HTERT RPE-1 (cell line): ENCODE measurements around the gene RUNDC3A.
"Not testable (repeated sequence)": the region's sequence is repeated elsewhere in the genome, so short reads cannot be mapped to it uniquely, and the experiment has no call there.

Experiments
- in situ Hi-C: fragments of 300-500 bp; cut with MboI; formaldehyde crosslinking; loops from 4 replicates; pipeline ENCODE4 v1.14.3; 2020; ENCODE audit warnings: low sequenced_read_pairs

RUNDC3A gene

DNA sequence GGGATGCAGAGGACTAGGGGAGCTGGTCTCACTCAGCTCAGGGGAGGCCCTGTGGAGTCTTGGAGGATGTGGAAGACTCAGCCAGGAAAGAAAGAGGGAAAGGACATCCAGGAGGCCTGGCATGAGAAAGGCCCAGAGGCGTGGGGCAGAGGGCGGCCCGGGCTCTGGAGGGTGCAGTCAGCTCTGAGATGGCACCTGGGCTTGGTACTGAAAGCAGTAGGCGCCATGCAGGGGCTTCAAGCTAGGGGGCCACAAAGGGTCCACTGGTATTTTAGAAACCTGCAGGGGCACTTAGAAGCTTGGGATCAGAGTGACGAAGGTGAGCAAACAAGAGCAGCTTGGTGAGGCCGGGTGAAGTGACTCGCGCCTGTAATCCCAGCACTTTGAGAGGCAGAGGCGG, 49.7 kb downstream of the RUNDC3A start:
- in situ Hi-C loops, result no loop called here

DNA sequence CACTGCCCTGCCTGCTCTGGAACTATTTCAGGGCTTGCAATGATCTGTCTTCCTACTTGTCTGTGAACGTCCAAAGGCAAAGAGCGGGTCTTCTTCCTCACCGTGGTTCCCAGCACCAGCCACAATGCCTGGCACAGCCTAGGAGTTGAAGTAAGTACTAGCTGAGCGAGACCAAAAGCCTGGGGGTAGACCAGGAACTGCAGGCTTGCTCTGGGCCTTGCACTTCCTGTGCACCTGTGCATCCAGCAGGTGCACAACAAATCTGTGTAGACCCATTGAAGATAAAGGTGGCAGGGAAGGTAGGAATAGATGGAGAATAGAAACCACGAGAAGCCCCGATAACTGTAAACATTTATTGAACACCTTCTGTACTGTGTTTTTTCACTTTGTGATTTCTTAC, 50.6 kb downstream of the RUNDC3A start:
- in situ Hi-C loops, result no loop called here

DNA sequence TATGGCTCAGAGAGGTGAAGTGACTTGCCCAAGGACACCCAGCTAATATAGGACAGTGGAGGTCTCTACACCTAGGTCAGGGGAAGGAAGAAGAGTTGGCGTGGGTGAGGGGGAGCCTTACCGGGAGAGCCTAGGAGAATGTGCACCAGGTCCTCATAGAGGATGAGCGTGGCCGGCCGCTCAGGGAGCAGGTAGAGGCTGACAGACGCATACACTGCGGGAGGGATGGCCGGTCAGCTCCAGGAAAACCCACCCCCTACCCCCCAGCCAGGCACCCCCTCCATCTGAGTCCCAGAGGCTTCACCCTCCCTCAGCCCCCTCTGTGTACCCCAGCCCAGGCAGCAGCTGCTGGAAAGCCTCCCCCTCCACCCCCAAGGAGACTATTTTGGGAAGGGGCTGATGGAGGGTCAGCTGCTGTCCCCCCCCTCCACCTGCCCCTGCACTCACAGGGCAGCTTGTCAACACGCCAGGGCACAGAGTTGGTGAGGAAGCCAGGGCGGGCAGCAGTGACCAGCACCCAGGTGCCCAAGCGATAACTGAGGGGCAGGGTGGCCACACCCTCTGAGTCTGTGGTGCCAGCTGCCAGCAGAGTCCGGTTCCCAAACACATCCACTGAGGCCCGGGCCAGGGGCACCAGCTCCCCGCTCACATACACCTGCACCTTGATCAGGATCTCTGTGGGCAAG, 51.2 kb downstream of the RUNDC3A start:
- in situ Hi-C loops, result no loop called here

DNA sequence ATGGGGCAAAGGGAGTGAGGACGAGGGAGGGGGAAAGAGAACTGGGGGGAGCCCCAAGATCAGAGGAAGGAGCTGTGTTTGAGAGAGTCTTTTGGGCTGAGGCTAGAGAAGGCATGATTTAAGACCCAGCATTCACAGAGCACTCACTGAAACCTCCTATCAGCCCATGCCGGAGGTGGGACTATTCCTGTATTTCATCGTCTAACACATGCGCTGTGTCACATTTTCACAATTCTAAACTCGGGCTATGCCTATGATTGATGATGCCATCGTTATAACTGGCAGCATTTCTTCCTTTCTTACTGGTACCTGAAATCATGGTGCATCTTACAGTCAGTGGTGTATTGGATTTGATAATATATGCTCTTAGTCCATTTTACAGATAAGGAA, 51.7 kb downstream of the RUNDC3A start:
- in situ Hi-C loops, result no loop called here

DNA sequence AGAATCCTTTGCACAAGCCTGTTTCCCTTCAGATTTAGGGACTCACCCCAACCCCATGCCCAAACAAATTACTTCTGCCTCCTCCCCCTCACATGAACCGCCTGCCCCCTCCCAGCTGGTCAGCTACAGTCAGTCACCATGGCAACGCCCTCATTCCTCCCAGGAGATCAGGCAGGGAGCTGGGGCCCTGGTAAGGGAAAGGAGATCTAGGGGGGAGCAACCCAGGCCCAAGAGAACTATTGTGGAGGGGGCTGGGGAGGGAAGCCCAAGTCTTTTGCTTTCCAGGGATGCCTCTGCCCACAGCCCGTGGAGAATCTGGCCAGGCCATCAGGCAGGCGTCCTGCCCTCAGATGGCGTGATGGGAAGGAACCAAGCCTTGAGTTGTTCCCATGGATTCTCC, 52.4 kb downstream of the RUNDC3A start:
- in situ Hi-C loops, result no loop called here

DNA sequence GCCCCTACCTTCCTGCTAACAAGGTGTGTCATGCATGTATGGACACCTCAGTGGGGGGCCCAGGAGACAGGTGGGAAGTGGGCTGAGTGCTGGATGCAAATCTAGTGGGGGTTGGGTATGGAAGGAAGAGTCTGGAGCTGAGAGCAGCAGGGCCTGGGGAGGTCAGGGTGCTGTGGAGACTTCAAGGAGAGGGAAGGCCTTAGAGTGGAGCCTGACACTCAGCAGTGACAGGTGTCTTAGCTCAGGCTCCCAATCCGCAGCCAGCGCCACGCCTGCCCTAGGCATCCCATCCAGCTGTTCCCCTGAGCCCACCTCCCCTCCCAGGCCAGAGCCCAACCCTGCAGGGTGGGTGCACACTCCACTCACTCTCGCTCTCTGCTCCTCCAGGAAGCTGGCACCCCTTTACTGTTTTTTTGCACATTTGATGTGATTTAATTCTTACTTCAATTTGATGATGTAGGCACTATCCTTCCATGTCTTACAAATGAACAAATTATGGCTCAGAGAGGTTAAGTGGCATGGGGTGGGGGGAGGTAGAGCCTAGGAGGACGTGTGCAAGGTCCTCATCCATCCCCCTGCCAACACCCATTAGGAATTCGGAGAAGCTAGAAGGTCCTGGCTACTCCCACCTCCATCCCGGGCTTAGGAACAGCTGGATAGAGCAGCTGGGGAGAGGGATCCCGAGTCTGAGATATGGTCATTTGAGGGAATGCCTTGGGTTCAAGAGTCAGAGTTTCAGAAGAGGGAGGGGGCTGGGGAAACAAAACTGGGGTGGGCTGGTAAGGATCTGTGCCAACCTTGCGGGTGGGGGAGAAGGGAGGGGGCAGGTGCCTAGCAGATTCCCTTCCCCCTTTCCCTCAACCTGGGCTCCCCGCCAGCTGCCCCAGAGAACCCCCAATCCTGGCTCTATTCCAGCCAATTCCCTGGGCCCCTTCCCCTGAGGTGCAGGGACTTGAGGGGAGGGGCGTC, 53.2 kb downstream of the RUNDC3A start:
- in situ Hi-C loops, result no loop called here

DNA sequence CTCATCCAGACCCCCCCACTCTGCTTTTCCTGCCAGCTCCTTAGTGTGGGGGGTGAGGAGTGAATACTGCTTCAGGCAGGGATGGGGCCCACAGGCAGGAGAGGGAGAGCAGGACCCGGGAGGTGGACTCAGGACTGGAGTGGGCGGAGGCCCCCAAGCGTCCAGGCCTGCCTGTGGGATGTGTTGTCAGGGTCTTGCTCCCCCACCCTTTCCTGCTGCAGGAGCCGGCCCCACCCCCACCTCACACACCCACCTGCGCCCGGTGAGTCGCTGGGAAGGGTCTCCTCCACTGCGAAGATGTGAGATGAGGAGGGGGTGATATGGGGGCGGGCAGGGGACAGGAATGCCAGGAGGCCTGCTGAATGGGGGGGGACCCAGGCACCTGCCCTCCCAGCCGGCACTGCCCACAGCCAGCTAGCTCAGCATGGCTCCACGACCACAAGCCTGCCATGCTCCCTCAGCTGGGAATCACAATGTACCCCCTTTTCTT, 54.1 kb downstream of the RUNDC3A start:
- in situ Hi-C loops, result no loop called here

DNA sequence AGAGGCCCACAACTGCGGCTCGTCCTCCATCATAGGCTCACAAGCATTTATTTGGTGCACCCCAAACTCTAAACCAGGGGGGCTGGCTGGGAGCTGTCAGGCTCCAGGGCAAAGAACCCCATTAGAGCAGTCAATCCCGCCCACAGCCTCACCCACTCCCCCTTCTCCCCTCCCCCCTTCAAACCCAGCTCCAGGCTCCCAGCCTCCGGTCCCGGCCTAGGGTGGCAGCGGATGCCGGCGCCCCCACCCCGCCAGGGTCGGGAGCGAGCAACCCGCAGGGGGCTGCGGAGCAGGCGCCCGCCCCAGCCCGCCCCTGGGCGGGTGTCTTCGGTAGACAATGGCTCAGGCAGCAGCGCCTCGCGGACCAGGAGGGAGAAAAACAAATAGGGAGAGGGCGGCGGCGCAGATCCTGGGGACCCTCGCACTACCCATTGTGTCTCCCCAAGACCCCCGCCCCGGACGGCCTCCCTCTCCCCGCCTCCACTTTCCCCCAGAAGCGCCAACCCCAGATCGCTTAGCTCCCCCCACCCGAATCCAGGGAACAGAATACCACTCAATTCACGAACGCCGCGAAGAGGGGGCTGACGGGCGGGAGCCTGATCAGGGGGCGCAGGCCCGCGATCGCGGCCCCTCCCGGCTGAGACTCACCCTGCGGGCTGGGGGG, 54.7 kb downstream of the RUNDC3A start:
- in situ Hi-C loops, result no loop called here

DNA sequence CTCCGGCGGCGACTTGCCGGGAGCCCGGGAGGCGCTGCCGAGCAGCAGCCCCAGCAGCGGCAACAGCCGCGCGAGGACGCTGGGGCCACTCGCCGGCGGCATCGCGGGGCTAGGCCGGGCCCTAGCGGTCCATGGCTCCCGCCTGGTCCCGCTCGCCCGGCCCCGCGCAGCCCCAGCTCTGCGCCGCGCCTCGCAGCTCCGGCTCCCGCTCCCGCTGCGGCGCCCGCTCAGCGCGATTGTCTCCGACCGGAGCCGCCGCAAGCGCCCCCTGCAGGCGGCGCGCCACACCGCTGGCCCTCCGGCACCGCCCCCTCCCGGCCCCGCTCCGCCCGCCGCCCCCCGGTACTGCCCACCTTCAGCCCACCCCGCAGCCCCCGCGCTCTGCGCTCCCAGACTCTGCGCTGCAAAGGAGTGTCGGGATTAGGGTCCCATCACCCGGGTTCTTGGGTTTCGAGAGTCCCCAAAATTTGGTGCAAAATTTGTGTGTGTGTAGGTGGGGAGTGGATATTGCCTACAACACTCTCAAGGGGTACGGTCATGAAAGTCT, 55.3 kb downstream of the RUNDC3A start, which contains the start of gene FAM171A2:
Gene FAM171A2, minus strand, starts transcription at position 241 of the 547 bp plus-strand sequence. Its CDS starts 139 bp downstream, at position 102.
- in situ Hi-C loops, result no loop called here

DNA sequence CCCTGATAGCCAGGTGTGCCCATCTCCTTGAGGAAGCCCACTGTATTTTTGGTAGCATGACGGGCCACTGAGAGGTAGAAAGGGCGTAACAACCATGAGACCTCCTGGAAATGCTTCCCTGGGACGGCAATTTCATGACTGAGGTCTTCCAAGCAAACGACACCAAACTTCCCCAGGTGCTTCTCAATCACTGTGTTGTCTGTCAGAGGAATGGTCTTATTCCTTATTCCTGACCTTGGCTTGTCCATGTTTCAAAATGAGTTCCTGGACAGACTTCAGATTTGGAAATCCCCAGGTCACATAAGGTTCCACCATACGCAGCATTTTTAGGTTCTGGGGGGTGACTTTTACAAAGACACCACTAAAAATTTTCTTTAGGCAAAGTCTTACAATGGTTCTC, 56.6 kb downstream of the RUNDC3A start:
- in situ Hi-C loops, result not testable (repeated sequence)

DNA sequence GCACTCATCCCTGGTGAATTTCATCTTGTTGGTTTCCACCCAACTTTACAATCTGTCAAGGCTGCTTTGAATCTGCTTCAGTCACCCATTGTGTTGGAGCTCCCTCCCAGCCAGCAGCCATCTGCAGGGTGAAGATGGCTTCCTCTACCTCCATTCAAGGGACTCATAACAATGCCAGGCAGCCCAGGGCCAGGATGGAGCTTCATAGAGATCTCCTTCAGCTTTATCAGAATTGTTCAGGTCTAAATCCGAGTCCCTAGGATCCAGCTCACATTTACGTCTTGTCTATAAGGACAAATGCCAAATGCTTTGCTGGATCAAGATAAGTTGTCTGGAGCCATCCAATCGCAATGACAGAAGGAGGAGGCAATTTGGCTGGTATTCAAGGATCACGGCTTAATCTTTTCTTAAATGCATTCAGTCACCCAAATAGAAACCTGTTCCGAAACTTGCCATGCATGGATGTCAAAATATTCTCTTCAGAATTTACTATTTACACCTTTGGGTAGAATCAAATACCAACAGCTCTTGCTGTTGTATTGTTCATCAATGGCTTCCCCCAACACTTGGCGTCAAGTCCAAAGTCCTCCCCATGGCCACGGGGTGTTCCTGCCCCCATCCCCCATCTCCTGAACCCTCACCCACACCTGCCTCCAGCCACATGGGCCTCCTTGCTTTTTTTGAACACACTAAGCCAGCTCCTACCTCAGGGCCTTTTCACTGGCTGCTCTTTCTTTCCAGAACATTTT, 59.0 kb downstream of the RUNDC3A start:
- in situ Hi-C loops, result no loop called here
